Measurements from ENCODE around the gene UBAP1L.

DNA sequence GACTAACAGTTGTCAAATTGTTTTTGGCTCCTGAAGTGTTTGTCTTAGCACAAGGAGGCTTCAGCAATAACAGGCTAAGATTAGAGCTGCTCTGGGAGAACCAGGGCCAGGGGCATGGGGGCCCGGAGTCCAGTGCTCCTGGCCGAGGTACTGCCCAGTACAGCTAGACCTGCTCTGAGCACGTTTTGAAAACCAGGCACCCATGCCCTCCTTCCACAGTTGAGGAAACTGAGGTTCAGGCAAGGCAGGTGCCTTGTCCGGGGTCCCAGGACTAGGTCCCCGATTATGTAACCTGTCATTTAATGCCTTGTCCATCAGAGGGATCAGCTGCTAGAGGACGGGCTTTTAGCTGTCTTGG lies 19.3 kb downstream of the UBAP1L start:
- TF ChIP-seq, protein P1, sequence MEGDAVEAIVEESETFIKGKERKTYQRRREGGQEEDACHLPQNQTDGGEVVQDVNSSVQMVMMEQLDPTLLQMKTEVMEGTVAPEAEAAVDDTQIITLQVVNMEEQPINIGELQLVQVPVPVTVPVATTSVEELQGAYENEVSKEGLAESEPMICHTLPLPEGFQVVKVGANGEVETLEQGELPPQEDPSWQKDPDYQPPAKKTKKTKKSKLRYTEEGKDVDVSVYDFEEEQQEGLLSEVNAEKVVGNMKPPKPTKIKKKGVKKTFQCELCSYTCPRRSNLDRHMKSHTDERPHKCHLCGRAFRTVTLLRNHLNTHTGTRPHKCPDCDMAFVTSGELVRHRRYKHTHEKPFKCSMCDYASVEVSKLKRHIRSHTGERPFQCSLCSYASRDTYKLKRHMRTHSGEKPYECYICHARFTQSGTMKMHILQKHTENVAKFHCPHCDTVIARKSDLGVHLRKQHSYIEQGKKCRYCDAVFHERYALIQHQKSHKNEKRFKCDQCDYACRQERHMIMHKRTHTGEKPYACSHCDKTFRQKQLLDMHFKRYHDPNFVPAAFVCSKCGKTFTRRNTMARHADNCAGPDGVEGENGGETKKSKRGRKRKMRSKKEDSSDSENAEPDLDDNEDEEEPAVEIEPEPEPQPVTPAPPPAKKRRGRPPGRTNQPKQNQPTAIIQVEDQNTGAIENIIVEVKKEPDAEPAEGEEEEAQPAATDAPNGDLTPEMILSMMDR (IDR thresholded peaks at IDR 0.05; ENCODE audit: borderline replicate concordance, extremely low read depth, low read length, poor library complexity, severe bottlenecking), result no peak
- no peak for TF ChIP-seq EZH2 (IDR thresholded peaks at IDR 0.05; ENCODE audit: borderline replicate concordance, low read depth, low read length, severe bottlenecking)
